HCT116 (cell line): ENCODE data around the gene R3HDM4. TPM values are rescaled to one million over a fixed set of nuclear protein-coding genes. Genes with fewer than 3 reads are reported as not detected.

Experiments
- ATAC-seq: fragments of 200-7000 bp; cut with Tn5 transposase; 2 replicates; pipeline ENCODE4 v1.9.1; 2020; ENCODE audit warnings: mild to moderate bottlenecking, moderate library complexity
- BruUV-seq: library from RNA; stranded (reverse); fragments of 400-500 nt; replicated peaks from 2 replicates; lab custom pipeline; 2021; lab: Mats Ljungman, UMichigan
- CTCF ChIA-PET: fragments of 300-600 bp; sonication (Branson Sonifier 250); formaldehyde crosslinking; loops from one replicate; lab custom pipeline; 2021; ENCODE audit warnings: antibody characterized with exemption; lab: Charles Lee
- POLR2A ChIA-PET: fragments of 300-600, 350-600 bp; sonication (Branson Sonifier 250); formaldehyde crosslinking; loops from one replicate; lab custom pipeline; 2021; ENCODE audit warnings: antibody characterized with exemption; lab: Charles Lee
- RAD21 ChIA-PET, 2 experiments: fragments of 300-600 bp; sonication (Branson Sonifier 250); formaldehyde crosslinking; loops; one replicate each; lab custom pipeline; 2023; ENCODE audit warnings: low total read pairs in 2 of 2; ENCODE audit not compliant: uncharacterized antibody in 2 of 2, unreplicated experiment in 2 of 2, low non-redundant PET in 1 of 2; lab: Charles Lee
- DNase-seq: peaks from one replicate; pipeline ENCODE4 v3.0.0-alpha.2; 2010; ENCODE audit warnings: low read depth, low spot score
- H2AFZ ChIP-seq: fragments of 200-600 bp; shearing (Covaris generic), sonication (generic); 2 replicates; pipeline ENCODE4 v1.6.1; 2017; ENCODE audit warnings: low read depth, mixed run types, mixed read lengths, antibody characterized with exemption, low read length; ENCODE audit not compliant: poor library complexity, severe bottlenecking
- H3K27ac ChIP-seq: 2 replicates; pipeline ENCODE4 v1.5.1; 2012; ENCODE audit warnings: low read depth, low read length
- H3K27me3 ChIP-seq: fragments of 200-600 bp; sonication (generic); 2 replicates; pipeline ENCODE4 v1.6.1; 2016; ENCODE audit warnings: mixed run types, low read length, mixed read lengths; ENCODE audit not compliant: insufficient read depth
- H3K36me3 ChIP-seq, 2 experiments: fragments of 200-500 bp in 1 of 2; fragments of 200-600 bp in 1 of 2; sonication (Bioruptor generic) in 1 of 2; sonication (generic) in 1 of 2; 2 replicates each; pipeline versions ENCODE4 v1.5.1 to v1.6.1; 2014 to 2016; ENCODE audit warnings: low read length in 2 of 2, inconsistent platforms in 1 of 2, mixed read lengths in 1 of 2, mixed run types in 1 of 2; ENCODE audit not compliant: insufficient read depth in 2 of 2, control insufficient read depth in 1 of 2
- H3K4me1 ChIP-seq, 2 experiments: fragments of 200-600 bp in 1 of 2; sonication (generic) in 1 of 2; 2 replicates each; pipeline versions ENCODE4 v1.5.1 to v1.6.1; 2012 to 2017; ENCODE audit warnings: low read length in 2 of 2, inconsistent platforms in 1 of 2, mild to moderate bottlenecking in 1 of 2, mixed read lengths in 1 of 2, mixed run types in 1 of 2, moderate library complexity in 1 of 2; ENCODE audit not compliant: insufficient read depth in 2 of 2, control insufficient read depth in 1 of 2
- H3K4me2 ChIP-seq: fragments of 200-600 bp; sonication (generic); 2 replicates; pipeline ENCODE4 v1.6.1; 2017; ENCODE audit warnings: mixed run types, low read length, mixed read lengths
- H3K4me3 ChIP-seq, 2 experiments: fragments of 200-600 bp in 1 of 2; sonication (generic) in 1 of 2; replicated peaks in 1 of 2; 2 replicates each; pipeline ENCODE4 v1.5.1; 2011 to 2016; ENCODE audit warnings: low read length in 2 of 2, control low read depth in 1 of 2, low read depth in 1 of 2, mild to moderate bottlenecking in 1 of 2, mixed read lengths in 1 of 2, mixed run types in 1 of 2
- H3K79me2 ChIP-seq: fragments of 200-600 bp; sonication (generic); 2 replicates; pipeline ENCODE4 v1.6.1; 2017; ENCODE audit warnings: mild to moderate bottlenecking, mixed run types, low read length, moderate library complexity, mixed read lengths; ENCODE audit not compliant: insufficient read depth
- H3K9ac ChIP-seq: fragments of 200-600 bp; sonication (generic); 2 replicates; pipeline ENCODE4 v1.6.1; 2016; ENCODE audit warnings: low read length, mixed read lengths
- H3K9me2 ChIP-seq: fragments of 200-600 bp; sonication (generic), shearing (Covaris generic); 2 replicates; pipeline ENCODE4 v1.6.1; 2017; ENCODE audit warnings: mixed run types, mild to moderate bottlenecking, moderate library complexity; ENCODE audit not compliant: insufficient read depth
- H3K9me3 ChIP-seq, 2 experiments: fragments of 200-500 bp in 1 of 2; fragments of 200-600 bp in 1 of 2; sonication (Bioruptor generic) in 1 of 2; sonication (generic) in 1 of 2; 2 replicates each; pipeline ENCODE4 v1.6.1; 2014 to 2017; ENCODE audit warnings: low read length in 2 of 2, mixed read lengths in 2 of 2, inconsistent platforms in 1 of 2, low read depth in 1 of 2, mild to moderate bottlenecking in 1 of 2, mixed run types in 1 of 2, moderate library complexity in 1 of 2; ENCODE audit not compliant: control insufficient read depth in 1 of 2, insufficient read depth in 1 of 2
- H4K20me1 ChIP-seq: fragments of 200-600 bp; sonication (generic), shearing (Covaris generic); 2 replicates; pipeline ENCODE4 v1.6.1; 2017; ENCODE audit warnings: mixed run types, mild to moderate bottlenecking, moderate library complexity; ENCODE audit not compliant: insufficient read depth
- CBX3 ChIP-seq: IDR thresholded peaks from 2 replicates; pipeline ENCODE4 v1.6.1; 2012; ENCODE audit warnings: low read depth
- CEBPB ChIP-seq: IDR thresholded peaks from 2 replicates; pipeline ENCODE4 v1.6.1; 2012; ENCODE audit warnings: low read depth
- ELF1 ChIP-seq: IDR thresholded peaks from 2 replicates; pipeline ENCODE4 v1.6.1; 2012; ENCODE audit warnings: low read depth, borderline replicate concordance
- EZH2phosphoT487 ChIP-seq: fragments of 200-600 bp; IDR thresholded peaks from 2 replicates; pipeline ENCODE4 v1.6.1; 2018; ENCODE audit warnings: antibody characterized with exemption, borderline replicate concordance
- JUND ChIP-seq: IDR thresholded peaks from 2 replicates; pipeline ENCODE4 v1.6.1; 2012
- POLR2A ChIP-seq: IDR thresholded peaks from 2 replicates; pipeline ENCODE4 v1.7.0; 2011; ENCODE audit warnings: borderline replicate concordance; ENCODE audit not compliant: insufficient read depth, insufficient read length; ENCODE audit errors: extremely low read depth
- SIN3A ChIP-seq: IDR thresholded peaks from 2 replicates; pipeline ENCODE4 v1.6.1; 2012; ENCODE audit warnings: low read depth
- ZNF274 ChIP-seq: fragments of 200-500 bp; sonication (Bioruptor generic); IDR thresholded peaks from 2 replicates; pipeline ENCODE4 v1.6.1; 2014; ENCODE audit warnings: mild to moderate bottlenecking, low read depth, low read length, inconsistent platforms
- intact Hi-C: fragments of 100-400 bp; cut with micrococcal nuclease; formaldehyde crosslinking; loops from 2 replicates; pipeline ENCODE4 v1.10.0; 2022
- total RNA-seq: library from RNA; stranded (reverse); gene quantifications from one replicate; pipeline ENCODE4 v1.2.1, GENCODE V29; 2021; ENCODE audit not compliant: unreplicated experiment
- TF ChIP-seq, protein P1 (sequence below): IDR thresholded peaks from 2 replicates; pipeline ENCODE4 v1.6.1; 2012; ENCODE audit warnings: low read depth
- TF ChIP-seq, protein P2 (sequence below): IDR thresholded peaks from 2 replicates; pipeline ENCODE4 v1.6.1; 2012
- TF ChIP-seq, protein P3 (sequence below): IDR thresholded peaks from 2 replicates; pipeline ENCODE4 v1.6.1; 2011; ENCODE audit warnings: mild to moderate bottlenecking, low read length, moderate library complexity; ENCODE audit not compliant: insufficient replicate concordance; ENCODE audit errors: extremely low read depth

Gene R3HDM4
- total RNA-seq, 1 experiment from 2014 or later, result 92.3 TPM

DNA sequence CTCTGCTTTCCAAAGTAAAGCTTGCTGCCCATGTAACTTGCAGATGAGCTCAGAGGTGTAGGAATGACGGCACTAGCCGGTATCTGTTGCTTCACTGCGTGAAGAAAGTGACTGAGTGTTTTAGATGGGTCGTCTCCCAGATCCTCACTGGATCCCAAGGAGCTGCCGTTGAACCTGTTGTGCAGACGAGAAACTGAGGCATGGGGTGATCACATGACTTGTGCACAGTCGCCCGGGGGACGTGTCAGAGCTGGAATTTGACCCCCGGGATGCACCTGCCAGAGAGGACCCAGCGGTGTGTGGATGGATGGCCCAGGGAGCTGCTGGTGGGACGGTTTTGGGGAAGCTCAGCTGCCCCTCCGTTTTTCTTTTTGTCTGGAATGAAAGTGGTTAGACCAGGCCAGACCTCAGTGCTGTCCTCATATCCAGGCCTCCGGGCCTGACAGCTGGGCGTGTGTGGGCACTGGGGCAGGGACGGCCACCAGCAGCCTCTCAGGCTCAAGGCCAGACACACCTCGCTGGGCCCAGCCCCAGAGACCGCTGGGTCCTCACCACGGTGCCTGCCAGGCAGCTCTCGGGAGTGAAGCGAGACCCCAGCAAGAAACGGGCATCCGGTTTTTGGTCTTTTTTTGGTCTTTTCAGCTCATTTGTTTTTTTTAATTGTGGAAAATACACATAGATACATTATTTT lies 25.4 kb upstream of the R3HDM4 start:
- Histone ChIP-seq H3K9me3 (no peaks in the 10 kb centered on the region), H3K9ac (no peak overlapping the region), H3K79me2 (peaks cover 11% of the 10 kb centered on the region; the same call in 1 of the 2 replicates), H3K9me2 (no peaks in the 10 kb centered on the region), H3K4me1 (peaks cover 30 to 34% of the 10 kb centered on the region in 2 experiments), H2AFZ (no peak overlapping the region), H3K4me3 (no peak overlapping the region), H3K27ac (no peak overlapping the region), H4K20me1 (no peaks in the 10 kb centered on the region), H3K36me3 (no peaks in the 10 kb centered on the region), H3K27me3 (no peaks in the 10 kb centered on the region), H3K4me2 (no peak overlapping the region)
- ChIA-PET CTCF (no interaction called here), POLR2A (interaction anchor here (1.4 kb wide), 1 partner anchor 46 kb away, joined by 3 read pairs; the partner anchor contains the start of gene WDR18), RAD21 (no interaction called here)
- ATAC-seq (no peak), DNase-seq (no peak)
- intact Hi-C loops, result no loop called here
- no TSS peak for BruUV-seq
- TF ChIP-seq JUND (no peak), SIN3A (no peak), POLR2A (no peak), CBX3 (no peak), ZNF274 (no peak), ELF1 (no peak), EZH2phosphoT487 (no peak), CEBPB (no peak)
- TF ChIP-seq, protein P1, sequence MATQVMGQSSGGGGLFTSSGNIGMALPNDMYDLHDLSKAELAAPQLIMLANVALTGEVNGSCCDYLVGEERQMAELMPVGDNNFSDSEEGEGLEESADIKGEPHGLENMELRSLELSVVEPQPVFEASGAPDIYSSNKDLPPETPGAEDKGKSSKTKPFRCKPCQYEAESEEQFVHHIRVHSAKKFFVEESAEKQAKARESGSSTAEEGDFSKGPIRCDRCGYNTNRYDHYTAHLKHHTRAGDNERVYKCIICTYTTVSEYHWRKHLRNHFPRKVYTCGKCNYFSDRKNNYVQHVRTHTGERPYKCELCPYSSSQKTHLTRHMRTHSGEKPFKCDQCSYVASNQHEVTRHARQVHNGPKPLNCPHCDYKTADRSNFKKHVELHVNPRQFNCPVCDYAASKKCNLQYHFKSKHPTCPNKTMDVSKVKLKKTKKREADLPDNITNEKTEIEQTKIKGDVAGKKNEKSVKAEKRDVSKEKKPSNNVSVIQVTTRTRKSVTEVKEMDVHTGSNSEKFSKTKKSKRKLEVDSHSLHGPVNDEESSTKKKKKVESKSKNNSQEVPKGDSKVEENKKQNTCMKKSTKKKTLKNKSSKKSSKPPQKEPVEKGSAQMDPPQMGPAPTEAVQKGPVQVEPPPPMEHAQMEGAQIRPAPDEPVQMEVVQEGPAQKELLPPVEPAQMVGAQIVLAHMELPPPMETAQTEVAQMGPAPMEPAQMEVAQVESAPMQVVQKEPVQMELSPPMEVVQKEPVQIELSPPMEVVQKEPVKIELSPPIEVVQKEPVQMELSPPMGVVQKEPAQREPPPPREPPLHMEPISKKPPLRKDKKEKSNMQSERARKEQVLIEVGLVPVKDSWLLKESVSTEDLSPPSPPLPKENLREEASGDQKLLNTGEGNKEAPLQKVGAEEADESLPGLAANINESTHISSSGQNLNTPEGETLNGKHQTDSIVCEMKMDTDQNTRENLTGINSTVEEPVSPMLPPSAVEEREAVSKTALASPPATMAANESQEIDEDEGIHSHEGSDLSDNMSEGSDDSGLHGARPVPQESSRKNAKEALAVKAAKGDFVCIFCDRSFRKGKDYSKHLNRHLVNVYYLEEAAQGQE, result no peak
- TF ChIP-seq, protein P2, sequence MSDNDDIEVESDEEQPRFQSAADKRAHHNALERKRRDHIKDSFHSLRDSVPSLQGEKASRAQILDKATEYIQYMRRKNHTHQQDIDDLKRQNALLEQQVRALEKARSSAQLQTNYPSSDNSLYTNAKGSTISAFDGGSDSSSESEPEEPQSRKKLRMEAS, result no peak
- TF ChIP-seq, protein P3, sequence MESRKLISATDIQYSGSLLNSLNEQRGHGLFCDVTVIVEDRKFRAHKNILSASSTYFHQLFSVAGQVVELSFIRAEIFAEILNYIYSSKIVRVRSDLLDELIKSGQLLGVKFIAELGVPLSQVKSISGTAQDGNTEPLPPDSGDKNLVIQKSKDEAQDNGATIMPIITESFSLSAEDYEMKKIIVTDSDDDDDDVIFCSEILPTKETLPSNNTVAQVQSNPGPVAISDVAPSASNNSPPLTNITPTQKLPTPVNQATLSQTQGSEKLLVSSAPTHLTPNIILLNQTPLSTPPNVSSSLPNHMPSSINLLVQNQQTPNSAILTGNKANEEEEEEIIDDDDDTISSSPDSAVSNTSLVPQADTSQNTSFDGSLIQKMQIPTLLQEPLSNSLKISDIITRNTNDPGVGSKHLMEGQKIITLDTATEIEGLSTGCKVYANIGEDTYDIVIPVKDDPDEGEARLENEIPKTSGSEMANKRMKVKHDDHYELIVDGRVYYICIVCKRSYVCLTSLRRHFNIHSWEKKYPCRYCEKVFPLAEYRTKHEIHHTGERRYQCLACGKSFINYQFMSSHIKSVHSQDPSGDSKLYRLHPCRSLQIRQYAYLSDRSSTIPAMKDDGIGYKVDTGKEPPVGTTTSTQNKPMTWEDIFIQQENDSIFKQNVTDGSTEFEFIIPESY, result no peak
